Kidney epithelial cell (primary cell): Measurements from ENCODE around the gene DHH. TPM values are rescaled to one million over a fixed set of nuclear protein-coding genes. Genes with fewer than 3 reads are reported as not detected.

ENCODE experiments used
- DNase-seq: peaks from one replicate; pipeline ENCODE4 v3.0.0-alpha.2; 2010; ENCODE audit warnings: low read depth
- H3K27me3 ChIP-seq: 2 replicates; pipeline ENCODE4 v1.6.0; 2011; ENCODE audit warnings: low read length; ENCODE audit not compliant: control insufficient read depth, insufficient read depth
- H3K36me3 ChIP-seq: 2 replicates; pipeline ENCODE4 v1.5.1; 2011; ENCODE audit warnings: low read length; ENCODE audit not compliant: control insufficient read depth, insufficient read depth
- H3K4me3 ChIP-seq: 2 replicates; pipeline ENCODE4 v1.5.1; 2011; ENCODE audit warnings: low read depth, mild to moderate bottlenecking, control low read depth, low read length
- CTCF ChIP-seq: IDR thresholded peaks from 2 replicates; pipeline ENCODE4 v1.5.1; 2011; ENCODE audit warnings: mild to moderate bottlenecking, moderate library complexity, low read length, control low read depth, inconsistent platforms; ENCODE audit not compliant: insufficient read depth, poor library complexity, severe bottlenecking
- total RNA-seq: library from RNA; depleted of rRNA; stranded (reverse); fragments of >200 nt; gene quantifications from 2 replicates; pipeline ENCODE4 v1.2.3, GENCODE V29; 2015

DHH gene
- total RNA-seq, 1 donor from 2014 or later, result 0.04 TPM

- H3K36me3 ChIP-seq, result peaks cover 4% of the 10 kb centered on the region
- no peak for DNase-seq
- H3K4me3 ChIP-seq, result no peak overlapping the region
- no peaks in the 10 kb centered on the region for H3K27me3 ChIP-seq
- no peak for TF ChIP-seq CTCF
These were observed 42.7 kb downstream of the DHH start for GRCh38 chr12:49051777-49052438.

- Histone ChIP-seq H3K36me3 (peaks cover 4% of the 10 kb centered on the region), H3K27me3 (no peaks in the 10 kb centered on the region), H3K4me3 (no peak overlapping the region)
- DNase-seq, result no peak
- TF ChIP-seq CTCF, result no peak
These were observed 43.2 kb downstream of the DHH start for GRCh38 chr12:49051373-49051764.

DNA sequence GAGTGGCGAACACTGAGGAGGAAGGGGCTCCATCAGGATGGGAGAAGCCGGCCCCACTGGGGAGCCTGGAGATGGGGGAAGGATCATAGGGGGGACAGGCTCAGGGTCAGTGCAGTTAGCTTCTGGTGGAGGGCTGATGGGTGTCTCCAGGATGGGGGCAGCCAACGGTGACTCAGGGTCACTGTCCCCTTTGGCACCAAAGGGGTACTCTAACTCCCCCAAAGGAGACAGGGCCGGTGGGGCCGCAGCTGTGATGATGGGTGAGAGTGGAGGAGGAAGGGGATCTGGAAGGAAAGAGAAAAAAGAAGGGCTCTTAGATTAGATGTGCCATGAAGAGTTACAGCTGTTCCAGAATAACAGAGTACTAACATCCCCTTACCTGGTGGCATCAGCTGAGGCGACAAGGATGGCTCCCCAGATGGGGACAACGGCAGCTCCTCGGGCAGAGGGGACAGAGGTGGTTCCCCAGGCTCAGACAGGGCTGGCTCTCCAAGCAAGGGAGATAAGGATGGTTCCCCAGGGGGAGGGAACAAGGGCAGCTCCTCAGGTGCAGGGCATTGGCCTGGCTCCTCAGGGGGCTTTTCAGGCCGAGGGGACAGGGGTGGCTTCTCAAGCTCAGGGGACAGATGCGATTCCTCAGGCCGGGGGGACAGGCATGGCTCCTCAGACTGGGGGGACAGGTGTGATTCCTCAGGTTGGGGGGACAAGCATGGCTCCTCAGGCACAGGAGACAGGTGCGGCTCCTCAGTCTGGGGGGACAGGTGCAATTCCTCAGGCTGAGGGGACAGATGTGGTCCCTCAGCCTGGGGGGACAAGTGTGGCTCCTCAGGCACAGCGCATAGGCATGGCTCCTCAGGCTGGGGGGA is 43.9 kb downstream of the DHH start:
- Histone ChIP-seq H3K27me3 (no peaks in the 10 kb centered on the region), H3K36me3 (peaks cover 7% of the 10 kb centered on the region), H3K4me3 (no peak overlapping the region)
- no peak for TF ChIP-seq CTCF
- DNase-seq, result no peak

DNA sequence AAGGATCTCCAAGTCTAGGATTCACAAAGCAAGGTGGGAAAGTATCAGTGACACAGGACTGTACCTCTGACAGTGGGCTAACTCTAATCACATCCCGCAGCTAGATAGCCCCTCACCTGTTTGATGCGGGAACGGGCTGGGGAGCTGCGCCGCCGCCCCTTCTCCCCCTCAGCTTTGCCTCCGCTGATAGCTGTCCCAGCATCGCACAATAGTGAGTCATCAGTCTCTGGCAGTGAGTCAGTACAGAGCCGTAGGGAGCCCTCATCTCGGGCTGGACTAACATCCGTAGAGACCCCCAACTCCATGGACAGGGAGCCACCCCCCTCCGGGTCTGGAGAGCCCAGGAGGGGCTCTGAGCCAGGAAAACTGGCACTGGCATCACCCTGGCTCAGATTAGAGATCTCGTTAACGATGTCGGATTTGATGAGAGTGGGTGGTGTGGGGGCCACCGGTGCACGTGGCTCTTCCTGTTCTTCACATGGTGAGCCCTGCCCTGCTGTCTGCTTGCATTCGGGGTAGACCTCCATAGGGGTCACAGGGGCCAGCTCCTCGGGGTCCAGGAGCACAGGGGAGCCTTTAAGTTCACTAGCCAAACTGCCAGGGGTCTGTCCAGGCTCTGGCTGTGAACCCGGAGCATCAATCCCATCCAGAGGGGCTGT is 44.9 kb downstream of the DHH start:
- DNase-seq, result no peak
- H3K36me3 ChIP-seq, result peaks cover 7% of the 10 kb centered on the region
- no peak for TF ChIP-seq CTCF
- H3K27me3 ChIP-seq, result no peaks in the 10 kb centered on the region
- no peak overlapping the region for H3K4me3 ChIP-seq

DNA sequence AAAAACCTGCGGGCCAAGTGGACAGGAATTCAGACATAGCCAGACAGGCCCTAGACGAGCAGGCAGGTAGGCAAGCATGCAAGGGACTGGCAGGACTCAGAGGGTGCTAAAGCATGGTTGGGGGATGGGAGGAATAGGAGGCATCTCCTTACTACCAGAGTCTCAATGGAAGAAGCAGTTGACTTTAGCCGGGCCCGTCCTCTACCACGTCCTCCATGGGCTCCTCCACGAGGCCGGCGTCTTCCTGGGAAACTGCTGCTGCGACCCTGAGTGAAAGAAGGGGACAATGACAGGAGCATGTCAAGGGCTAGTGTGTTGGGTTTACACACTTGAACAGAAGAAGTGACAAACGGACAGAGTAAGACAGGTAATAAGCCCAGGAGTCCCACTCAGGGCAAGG is 45.6 kb downstream of the DHH start:
- no peaks in the 10 kb centered on the region for H3K27me3 ChIP-seq
- peaks cover 8% of the 10 kb centered on the region for H3K36me3 ChIP-seq
- H3K4me3 ChIP-seq, result no peak overlapping the region
- DNase-seq, result no peak
- no peak for TF ChIP-seq CTCF
